HG03097 (cell line): Measurements from ENCODE around the gene STIP1.
"Not testable (repeated sequence)": the region's sequence is repeated elsewhere in the genome, so short reads cannot be mapped to it uniquely, and the experiment has no call there.

Experiments used
- ATAC-seq: cut with Tn5 transposase; IDR thresholded peaks from one replicate; pipeline ENCODE4 v1.9.1; 2021; ENCODE audit not compliant: unreplicated experiment, low FRiP score

STIP1 gene

DNA sequence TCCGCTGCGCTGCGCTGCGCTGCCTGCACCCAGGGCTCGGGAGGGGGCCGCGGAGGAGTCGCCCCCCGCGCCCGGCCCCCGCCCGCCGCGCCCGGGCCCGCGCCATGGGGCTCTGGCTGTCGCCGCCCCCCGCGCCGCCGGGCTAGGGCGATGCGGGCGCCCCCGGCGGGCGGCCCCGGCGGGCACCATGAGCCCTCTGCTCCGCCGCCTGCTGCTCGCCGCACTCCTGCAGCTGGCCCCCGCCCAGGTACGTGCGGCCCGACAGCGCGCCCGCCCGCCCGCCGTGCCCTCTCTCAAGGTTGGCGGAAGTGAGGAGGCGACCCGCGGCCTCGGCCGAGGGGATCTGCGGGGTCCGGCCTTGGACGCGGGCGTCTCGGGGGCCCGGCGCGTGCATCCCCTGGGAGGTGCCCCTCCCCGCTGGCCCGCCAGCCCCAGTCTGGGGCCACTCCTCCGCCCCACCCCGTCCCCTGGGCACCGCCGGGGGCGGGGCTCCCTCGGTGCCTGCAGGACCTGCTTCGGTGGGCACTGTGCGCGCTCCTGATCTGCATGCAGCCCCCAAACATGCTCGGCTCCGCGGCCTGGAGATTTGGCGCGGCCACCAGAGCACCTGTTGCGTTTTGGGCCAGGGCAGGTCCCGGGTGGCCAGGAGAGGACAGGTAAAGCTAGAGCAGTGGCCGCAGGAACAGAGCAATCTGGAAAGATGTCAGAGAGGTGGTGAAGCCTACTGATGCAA is 48.8 kb downstream of the STIP1 start:
- ATAC-seq, result no peak

- ATAC-seq, result no peak
Measured at GRCh38 chr11:64235437-64236161, 49.6 kb downstream of the STIP1 start.

DNA sequence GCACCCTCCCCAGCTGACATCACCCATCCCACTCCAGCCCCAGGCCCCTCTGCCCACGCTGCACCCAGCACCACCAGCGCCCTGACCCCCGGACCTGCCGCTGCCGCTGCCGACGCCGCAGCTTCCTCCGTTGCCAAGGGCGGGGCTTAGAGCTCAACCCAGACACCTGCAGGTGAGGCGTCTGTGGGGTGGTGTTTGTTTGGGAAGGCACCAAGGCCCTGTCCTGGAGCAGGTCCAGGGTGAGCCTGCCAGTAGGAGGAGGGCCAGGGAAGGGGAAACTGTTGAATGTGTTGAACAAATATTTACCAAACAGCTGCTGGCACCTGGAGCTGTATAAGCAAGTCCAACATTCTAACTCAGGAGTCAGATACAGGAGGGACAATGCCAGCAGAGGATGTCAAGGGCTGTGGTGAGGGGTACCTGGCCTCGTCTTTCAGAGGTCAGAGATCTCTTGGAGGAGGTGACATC is 51.5 kb downstream of the STIP1 start:
- no peak for ATAC-seq

DNA sequence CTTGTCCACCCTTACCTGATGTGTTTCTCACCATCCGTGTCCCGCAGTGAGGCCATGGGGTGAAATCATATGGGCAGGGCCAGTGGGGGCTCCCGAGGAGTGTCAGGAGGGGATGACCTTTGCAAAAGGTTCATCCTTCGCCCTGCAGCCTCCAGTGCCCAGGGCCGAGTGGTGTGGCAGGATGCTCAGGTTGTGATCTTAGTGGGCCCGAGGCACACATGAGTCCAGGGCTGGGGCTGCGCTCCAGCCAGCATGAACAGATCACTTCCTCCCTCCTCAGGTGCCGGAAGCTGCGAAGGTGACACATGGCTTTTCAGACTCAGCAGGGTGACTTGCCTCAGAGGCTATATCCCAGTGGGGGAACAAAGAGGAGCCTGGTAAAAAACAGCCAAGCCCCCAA is 52.1 kb downstream of the STIP1 start:
- no peak for ATAC-seq

DNA sequence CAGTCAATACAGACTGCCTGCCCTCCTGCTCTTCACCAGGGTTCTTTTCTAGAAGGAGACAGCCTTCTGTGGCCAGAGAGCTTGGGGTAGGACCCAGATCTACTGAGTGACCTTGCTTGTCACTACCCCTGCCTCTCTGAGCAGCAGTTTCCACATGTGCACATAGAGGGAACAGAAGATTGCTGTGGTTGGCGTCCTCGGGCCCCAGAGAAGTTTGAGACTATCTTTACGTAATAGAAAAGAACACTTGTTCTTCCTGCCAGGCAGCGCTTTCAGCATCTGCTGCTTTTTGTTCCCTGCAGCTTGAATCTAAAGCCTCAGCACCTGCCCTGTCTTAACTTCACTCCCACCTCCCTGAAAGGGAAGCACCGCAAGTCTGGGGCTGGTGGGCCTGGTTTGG is 53.0 kb downstream of the STIP1 start:
- ATAC-seq, result no peak

DNA sequence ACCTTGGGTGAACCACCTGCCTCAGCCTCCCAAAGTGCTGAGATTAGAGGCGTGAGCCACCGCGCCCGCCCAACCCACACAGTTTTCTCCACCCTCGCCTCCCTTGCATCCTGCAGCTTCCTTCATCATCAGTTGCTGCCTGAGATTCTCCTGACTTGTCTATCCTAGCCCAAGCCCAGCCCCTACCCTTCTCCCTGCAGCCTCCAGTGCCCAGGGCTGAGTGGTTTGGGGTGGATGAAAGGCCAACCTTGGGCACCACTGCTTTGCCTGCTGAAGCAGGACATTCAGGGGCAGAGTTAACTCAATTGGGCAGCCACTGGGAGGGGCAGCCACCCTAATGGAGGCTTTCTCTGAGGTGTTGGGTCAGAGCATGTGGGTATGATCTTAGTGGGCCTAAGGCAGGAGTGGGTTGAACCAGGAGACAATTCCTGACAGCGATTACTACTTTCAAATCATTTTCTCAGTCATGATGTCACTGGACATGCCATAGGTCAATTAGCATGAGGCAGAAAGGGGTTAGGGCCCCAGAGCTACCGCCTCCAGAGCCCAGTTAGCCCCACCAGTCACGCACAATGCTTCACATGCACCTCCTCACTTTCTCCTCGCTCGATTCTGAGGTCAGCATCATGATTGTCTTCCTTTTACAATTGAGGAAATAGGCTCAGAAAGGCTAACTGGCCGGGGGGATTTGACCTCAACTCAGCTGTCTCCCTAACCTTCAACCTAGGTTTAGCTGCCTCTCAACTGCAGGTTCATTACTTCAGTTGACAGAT is 53.9 kb downstream of the STIP1 start:
- ATAC-seq, result peak; percentile 12

GRCh38 chr11:64240435-64241240 is 54.7 kb downstream of the STIP1 start, which contains the start of gene FKBP2:
FKBP2 (plus strand) TSS chr11:64241095; CDS start chr11:64242388, 1,293 bp downstream.
- ATAC-seq, result peak; percentile 48

GRCh38 chr11:64241241-64241490 is 55.2 kb downstream of the STIP1 start:
- ATAC-seq, result peak; percentile 54

DNA sequence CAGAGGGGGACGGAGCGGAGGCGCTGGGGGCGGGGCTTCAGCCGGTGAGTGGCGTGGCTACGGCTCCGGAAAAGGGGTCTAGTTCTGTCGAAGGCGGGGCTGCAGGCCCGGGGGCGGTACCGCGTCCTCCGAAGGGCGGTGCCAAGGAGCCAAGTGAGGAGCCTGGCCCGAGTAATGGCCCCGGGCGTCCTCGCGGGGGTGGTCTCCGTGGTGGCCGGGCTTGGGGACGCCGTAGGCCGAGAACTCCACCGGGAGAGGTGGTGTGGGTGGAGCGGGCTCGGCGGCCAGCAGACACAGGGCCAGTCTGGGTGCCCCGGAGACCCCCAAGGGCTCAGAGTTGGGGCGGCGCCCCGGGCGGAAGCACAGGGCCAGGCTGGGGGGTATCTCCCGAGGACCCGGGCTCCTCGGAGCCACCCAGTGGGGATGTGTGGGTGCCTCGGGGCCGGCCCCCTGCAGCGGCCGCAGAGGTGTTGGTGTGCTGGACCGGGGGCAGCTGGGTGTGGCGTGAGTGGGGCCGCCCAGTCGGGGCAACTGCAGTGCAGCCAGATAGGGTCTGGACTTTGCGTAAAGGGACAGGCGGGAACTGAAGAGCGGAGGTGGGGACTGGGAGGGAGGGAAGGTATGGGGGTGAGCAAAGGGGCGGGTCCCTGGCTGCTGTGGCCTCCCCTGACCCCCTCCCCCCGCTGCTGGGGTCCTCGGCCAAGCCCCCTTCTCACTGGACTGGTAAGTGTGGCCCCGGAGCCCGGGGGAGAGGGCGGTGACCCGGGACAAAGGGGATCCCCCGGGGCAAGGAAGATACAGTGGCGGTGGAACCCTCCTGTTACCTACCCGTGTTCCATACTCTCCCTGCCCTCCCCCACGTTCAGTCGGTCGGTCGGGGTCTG is 55.8 kb downstream of the STIP1 start:
- ATAC-seq, result peak; percentile 54

DNA sequence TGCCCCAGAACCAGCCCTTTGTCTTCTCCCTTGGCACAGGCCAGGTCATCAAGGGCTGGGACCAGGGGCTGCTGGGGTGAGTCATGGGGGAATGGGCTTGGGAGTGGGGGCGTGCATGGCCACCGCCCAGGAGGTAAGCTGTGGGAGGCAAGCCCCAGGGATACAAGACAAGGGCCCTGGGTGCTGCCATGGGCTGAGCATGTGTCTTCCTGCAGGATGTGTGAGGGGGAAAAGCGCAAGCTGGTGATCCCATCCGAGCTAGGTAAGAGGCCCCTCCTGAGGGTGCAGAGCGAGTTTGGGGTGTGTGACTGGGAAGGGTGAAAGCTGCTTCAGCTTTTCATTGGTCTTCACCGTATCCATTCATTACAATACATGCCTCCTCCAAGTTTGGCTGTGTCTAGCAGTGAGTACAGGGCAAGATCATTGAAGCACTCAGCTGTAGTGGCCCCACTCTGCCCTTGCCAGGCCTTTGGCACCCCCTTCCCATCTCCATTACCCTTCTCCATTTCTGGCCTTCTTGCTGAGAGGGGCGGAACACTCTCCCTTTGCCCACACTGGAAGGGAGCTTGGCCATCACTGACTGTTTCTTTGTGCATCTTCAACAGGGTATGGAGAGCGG is 57.4 kb downstream of the STIP1 start:
- no peak for ATAC-seq

- ATAC-seq, result no peak
Measured at GRCh38 chr11:64244107-64244506, 58.1 kb downstream of the STIP1 start.

DNA sequence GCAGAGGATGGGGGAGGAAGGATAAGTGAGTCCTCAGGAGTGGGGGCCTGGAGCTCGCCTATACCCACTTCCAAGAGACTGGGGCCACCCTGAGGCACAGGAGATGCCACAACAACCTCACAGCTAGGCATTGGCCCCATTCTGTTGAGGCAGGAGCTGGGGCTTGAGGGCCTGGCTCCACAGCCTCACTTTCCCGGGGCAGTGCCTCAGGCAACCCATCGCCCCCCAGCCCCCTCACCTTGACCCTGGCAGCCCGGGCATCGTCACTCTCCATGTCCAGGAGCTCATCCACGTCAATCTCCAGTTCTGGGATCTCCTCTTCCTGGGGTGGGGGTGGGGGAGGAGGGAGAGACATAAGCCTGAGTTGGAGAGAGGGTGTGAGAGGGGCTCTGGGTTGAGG is 59.0 kb downstream of the STIP1 start:
- no peak for ATAC-seq

DNA sequence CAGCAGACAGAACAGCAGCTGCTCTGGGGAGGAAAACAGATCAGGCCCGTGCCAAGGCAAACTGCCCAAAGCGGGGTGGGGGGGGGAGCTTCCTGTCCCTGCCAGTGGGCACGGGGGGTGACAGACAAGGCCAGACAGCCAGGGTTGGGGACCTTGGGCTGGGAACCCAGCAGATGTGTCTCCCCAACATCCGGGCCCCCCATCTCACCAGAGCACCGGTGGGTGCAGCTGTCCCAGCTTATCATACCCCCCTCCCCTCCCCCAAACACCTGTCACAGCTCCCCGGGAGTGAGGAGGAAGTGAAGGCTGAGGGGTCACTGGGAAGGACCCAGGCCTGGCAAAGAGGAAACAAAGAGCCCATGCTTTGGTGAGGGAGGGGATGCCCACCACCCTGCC is 59.4 kb downstream of the STIP1 start:
- ATAC-seq, result no peak

DNA sequence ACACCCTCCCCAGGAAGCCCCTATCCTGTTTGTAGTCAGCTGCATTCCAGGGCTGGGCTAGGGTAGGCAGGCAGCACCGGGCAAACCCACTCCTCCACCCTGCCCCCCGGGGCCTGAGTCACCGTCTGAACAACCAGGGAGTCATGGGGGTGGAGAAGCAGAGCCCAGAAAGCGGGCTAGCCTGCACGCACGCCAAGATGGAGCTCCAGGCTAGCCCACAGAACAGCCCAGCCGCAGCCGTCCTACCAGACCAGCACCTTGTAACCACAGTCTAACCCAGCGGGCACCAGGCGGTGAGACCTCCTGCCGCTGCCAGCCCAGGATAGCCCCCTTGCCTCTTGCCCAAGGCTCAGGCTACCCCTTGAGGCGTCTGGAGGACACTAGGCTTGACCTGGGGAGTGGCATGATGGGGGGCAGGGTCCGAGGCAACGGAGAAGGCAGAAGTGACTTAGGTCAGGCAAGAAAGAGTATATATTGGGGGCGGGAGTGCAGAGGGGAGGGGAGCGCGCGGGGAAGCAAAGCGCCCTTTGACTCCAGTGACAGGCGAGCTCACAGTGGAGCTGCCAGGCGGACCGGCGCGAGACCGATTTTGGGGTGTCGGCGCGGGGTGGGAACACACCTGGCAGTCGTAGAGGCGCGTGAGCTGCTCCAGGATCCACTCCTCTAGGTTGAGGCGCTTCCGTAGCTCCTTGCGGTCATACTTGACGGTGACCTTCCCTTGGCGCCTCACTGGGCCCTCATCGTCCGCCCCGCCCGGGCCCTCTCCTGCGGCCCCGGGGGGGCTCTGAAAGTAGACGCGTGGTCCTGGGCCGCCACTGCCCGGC is 60.0 kb downstream of the STIP1 start:
- ATAC-seq, result no peak

DNA sequence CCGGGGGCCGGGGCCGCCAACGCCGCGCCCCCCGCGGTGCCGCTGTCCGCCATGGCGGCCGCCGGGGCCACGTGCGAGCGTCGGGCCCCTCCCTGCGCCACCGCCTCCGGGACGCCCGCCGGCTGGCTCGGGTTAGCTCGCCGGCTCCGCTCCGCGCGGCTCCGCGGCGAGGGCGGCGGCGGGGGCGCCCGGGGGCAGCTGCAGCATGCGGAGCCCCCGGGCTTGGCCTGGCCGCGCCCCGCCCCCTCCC is 60.6 kb downstream of the STIP1 start:
- not testable (repeated sequence) for ATAC-seq

DNA sequence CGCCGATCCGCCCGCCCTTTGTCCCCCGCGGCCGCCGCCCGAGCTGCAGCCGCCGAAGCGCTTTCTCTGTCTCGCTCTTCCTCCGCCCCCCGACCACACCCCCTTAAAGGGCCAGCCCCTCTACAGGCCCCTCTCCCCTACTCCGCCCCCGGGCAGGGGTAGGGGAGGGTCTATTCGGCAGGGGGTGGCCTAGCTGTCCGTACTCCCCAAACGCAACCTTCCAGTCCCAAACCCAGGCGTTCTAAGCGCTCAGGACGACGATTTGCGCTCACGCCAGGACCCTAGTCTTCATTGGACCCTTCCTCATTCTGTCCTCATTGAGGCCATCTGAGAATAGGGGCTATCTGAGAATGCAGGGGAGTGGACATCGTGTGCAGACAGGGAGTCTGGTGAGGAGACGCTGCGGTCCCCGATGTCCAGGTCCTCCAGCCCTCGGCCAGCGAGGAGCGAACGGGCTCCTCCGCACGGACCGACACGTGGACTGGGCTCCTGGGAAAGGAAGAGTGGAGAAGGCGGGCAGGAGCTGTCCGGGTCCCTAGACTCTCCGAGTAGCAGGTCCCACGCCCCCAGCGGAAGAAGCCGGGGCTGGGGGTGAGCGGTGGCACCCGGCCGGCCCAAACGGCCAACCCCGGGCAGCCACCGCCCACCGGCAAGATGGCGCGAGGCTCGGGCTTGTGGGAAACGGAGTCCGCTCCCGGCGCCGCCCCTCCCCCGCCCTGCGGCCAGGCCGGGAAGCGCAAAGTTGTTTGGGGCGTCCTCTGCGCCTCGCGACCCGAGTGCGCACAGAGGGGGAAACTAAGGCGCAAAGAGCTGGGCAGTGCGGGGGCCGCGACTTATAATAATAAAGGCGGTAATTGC is 61.1 kb downstream of the STIP1 start, which contains the start of gene PPP1R14B:
PPP1R14B (minus strand) TSS at position 73 of the 858 bp plus-strand sequence. CDS start 270 bp downstream, outside the sequence.
- peak; percentile 32 for ATAC-seq

- ATAC-seq, result no peak
Measured at GRCh38 chr11:64247729-64248531, 62.0 kb downstream of the STIP1 start.
